Right lobe of liver (tissue), 6 donors: ENCODE data around the gene SLC37A1. TPM values are rescaled to one million over a fixed set of nuclear protein-coding genes. Genes with fewer than 3 reads are reported as not detected.

Experiments
- ATAC-seq, 4 donors: fragments of 200-7000 bp; cut with Tn5 transposase; one replicate each; pipeline ENCODE4 v1.9.1; 2020; ENCODE audit warnings: mild to moderate bottlenecking in 4 of 4, moderate library complexity in 4 of 4
- DNase-seq, 3 donors: peaks; one replicate each; pipeline ENCODE4 v3.0.0-alpha.2; 2020
- H3K27ac ChIP-seq, 3 donors: fragments of 200-600 bp; one replicate each; pipeline ENCODE4 v1.8.0; 2022
- H3K27me3 ChIP-seq, 2 donors: fragments of 200-600 bp; one replicate each; pipeline ENCODE4 v1.8.0; 2022
- H3K36me3 ChIP-seq, 4 donors: fragments of 200-600 bp; sonication (generic) in 1 of 4; one replicate each; pipeline versions ENCODE4 v1.5.1 to v1.8.0; 2017 to 2022; ENCODE audit warnings: control low read depth in 1 of 4
- H3K4me1 ChIP-seq, 4 donors: fragments of 200-600 bp; sonication (generic) in 1 of 4; one replicate each; pipeline versions ENCODE4 v1.5.1 to v1.8.0; 2017 to 2022; ENCODE audit warnings: control low read depth in 1 of 4
- H3K4me3 ChIP-seq, 3 donors: fragments of 200-600 bp; one replicate each; pipeline ENCODE4 v1.8.0; 2022
- H3K9me3 ChIP-seq, 4 donors: fragments of 200-600 bp; sonication (generic) in 1 of 4; one replicate each; pipeline versions ENCODE4 v1.5.1 to v1.8.0; 2017 to 2022; ENCODE audit warnings: control low read depth in 1 of 4
- CTCF ChIP-seq, 4 donors: fragments of 200-600 bp in 3 of 4; fragments of 450-650 bp in 1 of 4; IDR thresholded peaks; one replicate each; pipeline versions ENCODE4 v1.5.1 to v1.8.0; 2016 to 2022; ENCODE audit warnings: antibody characterized with exemption in 4 of 4, mild to moderate bottlenecking in 2 of 4
- POLR2A ChIP-seq: fragments of 450-650 bp; IDR thresholded peaks from one replicate; pipeline ENCODE4 v1.6.1; 2017; ENCODE audit warnings: antibody characterized with exemption, mild to moderate bottlenecking
- WGBS: methylation state at CpG from one replicate; pipeline ENCODE4 v1.1.6; 2018; ENCODE audit warnings: low coverage, low lambda C conversion rate; ENCODE audit not compliant: insufficient coverage; ENCODE audit errors: missing lambda C conversion rate; 5-methylcytosine and 5-hydroxymethylcytosine counted together
- intact Hi-C, 2 donors: fragments of 100-400 bp; cut with DNase I; formaldehyde crosslinking; loops; one replicate each; pipeline versions ENCODE4 v1.11.2 to v1.14.1; 2022
- total RNA-seq, 6 experiments: library from RNA; depleted of rRNA in 2 of 6; stranded (reverse); fragments of >200 nt in 2 of 6; fragmentation: NEBNext Ultra II Directional in 3 of 6; extraction: Animal tissue kit (Norgen Biotek cat#: 25700) in 3 of 6; gene quantifications; one replicate each; pipeline versions ENCODE4 v1.1.0 to v1.2.4, GENCODE V29; 2016 to 2023
- donor health status: DM: no; HTN: yes; CAD: no.
- donor health status: DM: no; HTN: no; CAD: no.
- donor health status: DM: no; HTN: no; CAD: no.
- donor health status: DM: no; HTN: yes; CAD: no.
- donor health status: DM: no; HTN: yes; CAD: no.

SLC37A1 gene
- total RNA-seq, 6 experiments from 2014 or later, result 2.5 to 10.8 (median 6.2) TPM

- Histone ChIP-seq H3K27me3 (no peaks in the 10 kb centered on the region), H3K27ac (no peak overlapping the region), H3K9me3 (no peaks in the 10 kb centered on the region), H3K4me3 (no peak overlapping the region), H3K4me1 (no peaks in the 10 kb centered on the region), H3K36me3 (peaks cover 0 to 10% (median 2%) of the 10 kb centered on the region in 4 donors)
- WGBS, result 82% methylated on average over 8 of the region's 10 CpGs
- ATAC-seq, result no peak
- DNase-seq, result peak in 1 of 3 donors; percentile 9
- intact Hi-C loops, result no loop called here
- no peak for TF ChIP-seq POLR2A
- no peak for TF ChIP-seq CTCF (IDR thresholded peaks at IDR 0.05)
Observed at GRCh38 chr21:42563261-42563660, 49.6 kb downstream of the SLC37A1 start.

- Histone ChIP-seq H3K4me1 (no peaks in the 10 kb centered on the region), H3K36me3 (peaks cover 0 to 14% (median 2%) of the 10 kb centered on the region in 4 donors), H3K27me3 (no peaks in the 10 kb centered on the region), H3K9me3 (no peaks in the 10 kb centered on the region), H3K27ac (no peak overlapping the region), H3K4me3 (no peak overlapping the region)
- TF ChIP-seq POLR2A (no peak), CTCF (IDR thresholded peaks at IDR 0.05) (no peak)
- peak in 1 of 3 donors; percentile 31 for DNase-seq
- intact Hi-C loops, result no loop called here
- WGBS, result 75% methylated on average over 7 of the region's 14 CpGs
- no peak for ATAC-seq
Observed at GRCh38 chr21:42563686-42564085, 50.0 kb downstream of the SLC37A1 start.

- Histone ChIP-seq H3K4me1 (no peaks in the 10 kb centered on the region), H3K9me3 (no peaks in the 10 kb centered on the region), H3K27ac (no peak overlapping the region), H3K36me3 (peaks cover 0 to 14% (median 2%) of the 10 kb centered on the region in 4 donors), H3K27me3 (no peaks in the 10 kb centered on the region), H3K4me3 (no peak overlapping the region)
- WGBS, result 30% methylated on average over 2 of the region's 17 CpGs
- DNase-seq, result peak in 1 of 3 donors; percentile 34
- TF ChIP-seq CTCF (IDR thresholded peaks at IDR 0.05), result no peak
- TF ChIP-seq POLR2A, result no peak
- ATAC-seq, result no peak
- intact Hi-C loops, result no loop called here
Observed at GRCh38 chr21:42564561-42564971, 50.9 kb downstream of the SLC37A1 start.

GRCh38 chr21:42565206-42565810 lies 51.7 kb downstream of the SLC37A1 start:
- TF ChIP-seq CTCF (IDR thresholded peaks at IDR 0.05) (no peak), POLR2A (no peak)
- 94% methylated on average over 6 of the region's 16 CpGs for WGBS
- Histone ChIP-seq H3K27me3 (no peaks in the 10 kb centered on the region), H3K36me3 (peaks cover 0 to 14% (median 2%) of the 10 kb centered on the region in 4 donors), H3K4me1 (no peaks in the 10 kb centered on the region), H3K27ac (no peak overlapping the region), H3K9me3 (no peaks in the 10 kb centered on the region), H3K4me3 (no peak overlapping the region)
- intact Hi-C loops, result no loop called here
- DNase-seq (peak in 2 of 3 donors; percentile 33 to 46), ATAC-seq (no peak)
